ENCODE measurements around the gene NELL1.

Gene NELL1

GRCh38 chr11:20790622-20791021 is 121.2 kb downstream of the NELL1 start:
- no peak overlapping the region for H3K9ac ChIP-seq (ENCODE audit: insufficient read length)
- H3K36me3 ChIP-seq (ENCODE audit: insufficient read depth, low read length): no peaks in the 10 kb centered on the region
- DNase-seq (ENCODE audit: low read depth, low spot score): no peak
- TF ChIP-seq POLR2AphosphoS5 (IDR thresholded peaks at IDR 0.05; ENCODE audit: borderline replicate concordance, low read depth, low read length) (no peak), EZH2 (IDR thresholded peaks at IDR 0.05) (no peak), FOXP2 (optimal IDR thresholded peaks at IDR 0.05; ENCODE audit: control extremely low read depth, extremely low read length, insufficient read depth) (no peak)
- H3K27ac ChIP-seq: no peak overlapping the region
- no peaks in the 10 kb centered on the region for H3K9me3 ChIP-seq (ENCODE audit: low read depth, low read length)
- H3K4me3 ChIP-seq: no peak overlapping the region

- TF ChIP-seq EZH2 (IDR thresholded peaks at IDR 0.05) (no peak), FOXP2 (optimal IDR thresholded peaks at IDR 0.05; ENCODE audit: control extremely low read depth, extremely low read length, insufficient read depth) (no peak), POLR2AphosphoS5 (IDR thresholded peaks at IDR 0.05; ENCODE audit: borderline replicate concordance, low read depth, low read length) (no peak)
- H3K27ac ChIP-seq: no peak overlapping the region
- H3K9ac ChIP-seq (ENCODE audit: insufficient read length): no peak overlapping the region
- no peak overlapping the region for H3K4me3 ChIP-seq
- no peaks in the 10 kb centered on the region for H3K36me3 ChIP-seq (ENCODE audit: insufficient read depth, low read length)
- H3K9me3 ChIP-seq (ENCODE audit: low read depth, low read length): no peaks in the 10 kb centered on the region
- no peak for DNase-seq (ENCODE audit: low read depth, low spot score)
Measured at GRCh38 chr11:20795005-20795404, 125.6 kb downstream of the NELL1 start.

- no peak for DNase-seq (ENCODE audit: low read depth, low spot score)
- Histone ChIP-seq H3K9me3 (ENCODE audit: low read depth, low read length) (no peaks in the 10 kb centered on the region), H3K27ac (no peak overlapping the region), H3K36me3 (ENCODE audit: insufficient read depth, low read length) (no peaks in the 10 kb centered on the region), H3K9ac (ENCODE audit: insufficient read length) (no peak overlapping the region), H3K4me3 (no peak overlapping the region)
- TF ChIP-seq POLR2AphosphoS5 (IDR thresholded peaks at IDR 0.05; ENCODE audit: borderline replicate concordance, low read depth, low read length) (no peak), EZH2 (IDR thresholded peaks at IDR 0.05) (no peak), FOXP2 (optimal IDR thresholded peaks at IDR 0.05; ENCODE audit: control extremely low read depth, extremely low read length, insufficient read depth) (no peak)
Measured at GRCh38 chr11:20808328-20808727, 138.9 kb downstream of the NELL1 start.

- TF ChIP-seq EZH2 (IDR thresholded peaks at IDR 0.05): no peak
- TF ChIP-seq FOXP2 (optimal IDR thresholded peaks at IDR 0.05; ENCODE audit: control extremely low read depth, extremely low read length, insufficient read depth): no peak
- TF ChIP-seq POLR2AphosphoS5 (IDR thresholded peaks at IDR 0.05; ENCODE audit: borderline replicate concordance, low read depth, low read length): no peak
- H3K36me3 ChIP-seq (ENCODE audit: insufficient read depth, low read length): no peaks in the 10 kb centered on the region
- H3K9ac ChIP-seq (ENCODE audit: insufficient read length): no peak overlapping the region
- H3K4me3 ChIP-seq: no peak overlapping the region
- no peaks in the 10 kb centered on the region for H3K9me3 ChIP-seq (ENCODE audit: low read depth, low read length)
- DNase-seq (ENCODE audit: low read depth, low spot score): no peak
- no peak overlapping the region for H3K27ac ChIP-seq
Measured at GRCh38 chr11:20821046-20821445, 151.7 kb downstream of the NELL1 start.

- DNase-seq (ENCODE audit: low read depth, low spot score): no peak
- H3K36me3 ChIP-seq (ENCODE audit: insufficient read depth, low read length): no peaks in the 10 kb centered on the region
- H3K9me3 ChIP-seq (ENCODE audit: low read depth, low read length): no peaks in the 10 kb centered on the region
- H3K9ac ChIP-seq (ENCODE audit: insufficient read length): no peak overlapping the region
- H3K4me3 ChIP-seq: no peak overlapping the region
- TF ChIP-seq FOXP2 (optimal IDR thresholded peaks at IDR 0.05; ENCODE audit: control extremely low read depth, extremely low read length, insufficient read depth): no peak
- no peak for TF ChIP-seq EZH2 (IDR thresholded peaks at IDR 0.05)
- no peak for TF ChIP-seq POLR2AphosphoS5 (IDR thresholded peaks at IDR 0.05; ENCODE audit: borderline replicate concordance, low read depth, low read length)
- H3K27ac ChIP-seq: no peak overlapping the region
Measured at GRCh38 chr11:20821470-20821869, 152.1 kb downstream of the NELL1 start.

- Histone ChIP-seq H3K4me3 (no peak overlapping the region), H3K9ac (ENCODE audit: insufficient read length) (no peak overlapping the region), H3K9me3 (ENCODE audit: low read depth, low read length) (no peaks in the 10 kb centered on the region), H3K36me3 (ENCODE audit: insufficient read depth, low read length) (no peaks in the 10 kb centered on the region), H3K27ac (no peak overlapping the region)
- TF ChIP-seq POLR2AphosphoS5 (IDR thresholded peaks at IDR 0.05; ENCODE audit: borderline replicate concordance, low read depth, low read length) (no peak), EZH2 (IDR thresholded peaks at IDR 0.05) (no peak), FOXP2 (optimal IDR thresholded peaks at IDR 0.05; ENCODE audit: control extremely low read depth, extremely low read length, insufficient read depth) (no peak)
- DNase-seq (ENCODE audit: low read depth, low spot score): no peak
Measured at GRCh38 chr11:20824773-20825172, 155.4 kb downstream of the NELL1 start.

GRCh38 chr11:20835561-20835960 is 166.2 kb downstream of the NELL1 start:
- Histone ChIP-seq H3K4me3 (no peak overlapping the region), H3K9ac (ENCODE audit: insufficient read length) (no peak overlapping the region), H3K36me3 (ENCODE audit: insufficient read depth, low read length) (no peaks in the 10 kb centered on the region), H3K27ac (no peak overlapping the region), H3K9me3 (ENCODE audit: low read depth, low read length) (no peaks in the 10 kb centered on the region)
- no peak for DNase-seq (ENCODE audit: low read depth, low spot score)
- no peak for TF ChIP-seq EZH2 (IDR thresholded peaks at IDR 0.05)
- TF ChIP-seq FOXP2 (optimal IDR thresholded peaks at IDR 0.05; ENCODE audit: control extremely low read depth, extremely low read length, insufficient read depth): no peak
- no peak for TF ChIP-seq POLR2AphosphoS5 (IDR thresholded peaks at IDR 0.05; ENCODE audit: borderline replicate concordance, low read depth, low read length)

GRCh38 chr11:20839231-20839630 is 169.8 kb downstream of the NELL1 start:
- H3K27ac ChIP-seq: no peak overlapping the region
- H3K4me3 ChIP-seq: no peak overlapping the region
- H3K36me3 ChIP-seq (ENCODE audit: insufficient read depth, low read length): no peaks in the 10 kb centered on the region
- no peak for TF ChIP-seq EZH2 (IDR thresholded peaks at IDR 0.05)
- TF ChIP-seq FOXP2 (optimal IDR thresholded peaks at IDR 0.05; ENCODE audit: control extremely low read depth, extremely low read length, insufficient read depth): no peak
- no peak for TF ChIP-seq POLR2AphosphoS5 (IDR thresholded peaks at IDR 0.05; ENCODE audit: borderline replicate concordance, low read depth, low read length)
- no peak overlapping the region for H3K9ac ChIP-seq (ENCODE audit: insufficient read length)
- no peak for DNase-seq (ENCODE audit: low read depth, low spot score)
- no peaks in the 10 kb centered on the region for H3K9me3 ChIP-seq (ENCODE audit: low read depth, low read length)

GRCh38 chr11:20840341-20840740 is 171.0 kb downstream of the NELL1 start:
- H3K36me3 ChIP-seq (ENCODE audit: insufficient read depth, low read length): no peaks in the 10 kb centered on the region
- no peak overlapping the region for H3K9ac ChIP-seq (ENCODE audit: insufficient read length)
- DNase-seq (ENCODE audit: low read depth, low spot score): no peak
- no peak overlapping the region for H3K27ac ChIP-seq
- TF ChIP-seq FOXP2 (optimal IDR thresholded peaks at IDR 0.05; ENCODE audit: control extremely low read depth, extremely low read length, insufficient read depth) (no peak), EZH2 (IDR thresholded peaks at IDR 0.05) (no peak), POLR2AphosphoS5 (IDR thresholded peaks at IDR 0.05; ENCODE audit: borderline replicate concordance, low read depth, low read length) (no peak)
- no peaks in the 10 kb centered on the region for H3K9me3 ChIP-seq (ENCODE audit: low read depth, low read length)
- no peak overlapping the region for H3K4me3 ChIP-seq

Data from SK-N-MC (cell line).